NCI-H82 (cell line): ENCODE data around the gene TP53INP2.
"Not testable (repeated sequence)": the region's sequence is repeated elsewhere in the genome, so short reads cannot be mapped to it uniquely, and the experiment has no call there.

Experiments
- DNase-seq: peaks from one replicate; lab custom pipeline; 2025; lab: John Stamatoyannopoulos, UW

The TP53INP2 gene

GRCh38 chr20:34722560-34722959 lies 18.4 kb downstream of the TP53INP2 start:
- DNase-seq = not testable (repeated sequence)

- DNase-seq = no peak
Measured at GRCh38 chr20:34724172-34724571, 20.0 kb downstream of the TP53INP2 start.

GRCh38 chr20:34729416-34729815 lies 25.3 kb downstream of the TP53INP2 start:
- DNase-seq = no peak

GRCh38 chr20:34732523-34732922 lies 28.4 kb downstream of the TP53INP2 start:
- DNase-seq = no peak

GRCh38 chr20:34736106-34736735 lies 32.1 kb downstream of the TP53INP2 start:
- no peak for DNase-seq

GRCh38 chr20:34743039-34743438 lies 38.9 kb downstream of the TP53INP2 start:
- no peak for DNase-seq

- no peak for DNase-seq
Measured at GRCh38 chr20:34744340-34744739, 40.2 kb downstream of the TP53INP2 start.

GRCh38 chr20:34744847-34745246 lies 40.7 kb downstream of the TP53INP2 start:
- DNase-seq = no peak

GRCh38 chr20:34746674-34747073 lies 42.5 kb downstream of the TP53INP2 start:
- DNase-seq = no peak

- DNase-seq = no peak
Measured at GRCh38 chr20:34747479-34747878, 43.3 kb downstream of the TP53INP2 start.

GRCh38 chr20:34748709-34749108 lies 44.6 kb downstream of the TP53INP2 start:
- no peak for DNase-seq

GRCh38 chr20:34750484-34750883 lies 46.3 kb downstream of the TP53INP2 start:
- DNase-seq = no peak

- no peak for DNase-seq
Measured at GRCh38 chr20:34751453-34751852, 47.3 kb downstream of the TP53INP2 start.

GRCh38 chr20:34753706-34754461 lies 49.7 kb downstream of the TP53INP2 start:
- no peak for DNase-seq

GRCh38 chr20:34754611-34755010 lies 50.5 kb downstream of the TP53INP2 start:
- DNase-seq = no peak

- no peak for DNase-seq
Measured at GRCh38 chr20:34755367-34755766, 51.2 kb downstream of the TP53INP2 start.

GRCh38 chr20:34762031-34762555 lies 57.9 kb downstream of the TP53INP2 start:
- no peak for DNase-seq
